NCI-H1092 (cell line): ENCODE data around the gene NSUN6.

ENCODE experiments used
- DNase-seq: peaks from one replicate; lab custom pipeline; 2025; lab: John Stamatoyannopoulos, UW

The NSUN6 gene

GRCh38 chr10:18563003-18563726 is 88.2 kb downstream of the NSUN6 start:
- no peak for DNase-seq

GRCh38 chr10:18561861-18562551 is 89.4 kb downstream of the NSUN6 start:
- no peak for DNase-seq

- no peak for DNase-seq
Observed at GRCh38 chr10:18557960-18558359, 93.4 kb downstream of the NSUN6 start.

- no peak for DNase-seq
Observed at GRCh38 chr10:18556522-18557147, 94.8 kb downstream of the NSUN6 start.

- no peak for DNase-seq
Observed at GRCh38 chr10:18554479-18554878, 96.9 kb downstream of the NSUN6 start.

- DNase-seq, result no peak
Observed at GRCh38 chr10:18551473-18551872, 99.9 kb downstream of the NSUN6 start.

- no peak for DNase-seq
Observed at GRCh38 chr10:18549105-18549504, 102.3 kb downstream of the NSUN6 start.

- DNase-seq, result no peak
Observed at GRCh38 chr10:18545621-18546305, 105.6 kb downstream of the NSUN6 start.

GRCh38 chr10:18542832-18543231 is 108.6 kb downstream of the NSUN6 start:
- DNase-seq, result no peak

- DNase-seq, result no peak
Observed at GRCh38 chr10:18540195-18540594, 111.2 kb downstream of the NSUN6 start.

GRCh38 chr10:18539335-18539734 is 112.1 kb downstream of the NSUN6 start:
- DNase-seq, result no peak

- DNase-seq, result no peak
Observed at GRCh38 chr10:18533896-18534295, 117.5 kb downstream of the NSUN6 start.

GRCh38 chr10:18532881-18533535 is 118.4 kb downstream of the NSUN6 start:
- no peak for DNase-seq

- no peak for DNase-seq
Observed at GRCh38 chr10:18528292-18528691, 123.1 kb downstream of the NSUN6 start.

GRCh38 chr10:18527687-18528086 is 123.7 kb downstream of the NSUN6 start:
- DNase-seq, result no peak

GRCh38 chr10:18523858-18524257 is 127.5 kb downstream of the NSUN6 start:
- no peak for DNase-seq

GRCh38 chr10:18523025-18523424 is 128.4 kb downstream of the NSUN6 start:
- no peak for DNase-seq

- no peak for DNase-seq
Observed at GRCh38 chr10:18516851-18517250, 134.5 kb downstream of the NSUN6 start.

GRCh38 chr10:18514537-18514936 is 136.8 kb downstream of the NSUN6 start:
- no peak for DNase-seq

- DNase-seq, result no peak
Observed at GRCh38 chr10:18508587-18508986, 142.8 kb downstream of the NSUN6 start.

- DNase-seq, result no peak
Observed at GRCh38 chr10:18505456-18506118, 145.8 kb downstream of the NSUN6 start.

- DNase-seq, result no peak
Observed at GRCh38 chr10:18504161-18504560, 147.2 kb downstream of the NSUN6 start.
